ENCODE results near the gene OSBPL8. TPM values are rescaled to one million over a fixed set of nuclear protein-coding genes. Genes with fewer than 3 reads are reported as not detected.

The OSBPL8 gene
- total RNA-seq, 4 donors from 2014 or later = 75.9 to 167 (median 108) TPM

DNA sequence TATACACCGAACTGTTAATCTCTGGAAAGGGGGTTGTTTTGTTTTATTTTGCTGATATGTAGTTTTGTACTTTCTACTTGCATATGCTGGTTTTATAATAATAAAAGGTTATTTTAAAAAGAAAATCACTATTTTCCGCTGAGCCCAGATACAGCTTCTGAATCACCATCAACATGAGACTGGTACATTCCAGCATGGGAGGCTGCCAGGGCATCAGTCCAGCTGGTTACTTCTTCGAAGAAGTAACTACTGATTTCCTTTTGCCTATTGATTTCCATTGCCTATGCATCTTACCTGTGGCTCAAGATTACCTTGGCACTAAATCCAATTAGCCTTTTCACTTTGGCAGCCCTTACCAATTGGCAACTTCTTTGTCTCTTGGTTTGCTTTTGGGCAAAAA, 11.7 kb upstream of the OSBPL8 start:
- 65 to 80% methylated on average over 3 of the region's 3 CpGs for WGBS, 2 donors
- intact Hi-C loops (cut with DNase I; ENCODE audit: low total_unique reads) = no loop called here
- no peak for DNase-seq (ENCODE audit: low spot score in 2 of 2)
- no peak overlapping the region for H3K4me3 ChIP-seq (ENCODE audit: low read depth, poor library complexity, severe bottlenecking)
- no peak for TF ChIP-seq POLR2A (IDR thresholded peaks at IDR 0.05)
- TF ChIP-seq, protein P1, sequence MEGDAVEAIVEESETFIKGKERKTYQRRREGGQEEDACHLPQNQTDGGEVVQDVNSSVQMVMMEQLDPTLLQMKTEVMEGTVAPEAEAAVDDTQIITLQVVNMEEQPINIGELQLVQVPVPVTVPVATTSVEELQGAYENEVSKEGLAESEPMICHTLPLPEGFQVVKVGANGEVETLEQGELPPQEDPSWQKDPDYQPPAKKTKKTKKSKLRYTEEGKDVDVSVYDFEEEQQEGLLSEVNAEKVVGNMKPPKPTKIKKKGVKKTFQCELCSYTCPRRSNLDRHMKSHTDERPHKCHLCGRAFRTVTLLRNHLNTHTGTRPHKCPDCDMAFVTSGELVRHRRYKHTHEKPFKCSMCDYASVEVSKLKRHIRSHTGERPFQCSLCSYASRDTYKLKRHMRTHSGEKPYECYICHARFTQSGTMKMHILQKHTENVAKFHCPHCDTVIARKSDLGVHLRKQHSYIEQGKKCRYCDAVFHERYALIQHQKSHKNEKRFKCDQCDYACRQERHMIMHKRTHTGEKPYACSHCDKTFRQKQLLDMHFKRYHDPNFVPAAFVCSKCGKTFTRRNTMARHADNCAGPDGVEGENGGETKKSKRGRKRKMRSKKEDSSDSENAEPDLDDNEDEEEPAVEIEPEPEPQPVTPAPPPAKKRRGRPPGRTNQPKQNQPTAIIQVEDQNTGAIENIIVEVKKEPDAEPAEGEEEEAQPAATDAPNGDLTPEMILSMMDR (IDR thresholded peaks at IDR 0.05) = no peak

DNA sequence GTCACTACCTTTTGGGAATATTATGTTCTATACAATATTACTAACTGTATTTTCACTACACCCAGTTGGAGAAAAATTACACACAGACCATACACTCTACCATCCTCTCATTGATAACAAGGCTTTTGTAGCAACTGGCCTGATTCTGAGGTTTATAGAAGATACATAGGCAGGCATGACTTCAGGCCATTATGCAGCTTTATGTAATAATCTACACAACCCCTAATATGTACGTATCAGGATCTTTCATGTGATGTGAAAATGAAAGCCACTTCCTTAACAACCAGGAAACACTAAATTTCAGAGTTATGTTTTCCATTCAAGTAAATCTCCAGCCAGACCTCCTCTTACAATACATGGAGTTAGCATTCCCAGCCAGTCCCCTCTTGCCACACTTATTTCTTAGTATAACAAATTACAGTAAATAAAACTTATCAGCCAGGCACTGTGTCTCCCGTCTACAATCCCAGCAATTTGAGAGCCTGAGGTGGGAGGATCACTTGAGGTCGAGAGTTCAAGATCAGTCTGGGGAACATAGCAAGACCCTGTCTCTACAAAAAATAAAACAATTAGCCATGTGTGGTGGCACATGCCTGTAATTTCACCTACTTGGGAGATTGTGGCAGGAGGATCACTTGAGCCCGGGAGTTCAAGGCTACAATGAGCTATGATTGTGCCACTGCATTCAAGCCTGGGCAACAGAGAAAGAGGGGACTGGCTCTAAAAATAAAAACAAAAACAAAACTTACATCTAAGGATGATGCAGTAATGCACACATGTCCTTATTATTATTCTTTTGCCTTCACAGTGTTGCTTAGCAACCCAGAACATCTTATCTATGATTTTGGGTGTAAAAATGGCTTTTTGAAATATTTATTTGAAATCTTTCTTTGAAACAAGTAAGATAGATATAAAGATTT, 10.4 kb upstream of the OSBPL8 start:
- intact Hi-C loops (cut with DNase I; ENCODE audit: low total_unique reads) = loop anchor here (10.0 kb wide), 1 partner anchor 185 kb away; no protein-coding TSS in a partner anchor
- TF ChIP-seq, protein P1 (IDR thresholded peaks at IDR 0.05) = no peak
- no peak for TF ChIP-seq POLR2A (IDR thresholded peaks at IDR 0.05)
- H3K4me3 ChIP-seq (ENCODE audit: low read depth, poor library complexity, severe bottlenecking) = no peak overlapping the region
- no peak for DNase-seq (ENCODE audit: low spot score in 2 of 2)
- WGBS, 2 donors = 70 to 73% methylated on average over 4 of the region's 4 CpGs

DNA sequence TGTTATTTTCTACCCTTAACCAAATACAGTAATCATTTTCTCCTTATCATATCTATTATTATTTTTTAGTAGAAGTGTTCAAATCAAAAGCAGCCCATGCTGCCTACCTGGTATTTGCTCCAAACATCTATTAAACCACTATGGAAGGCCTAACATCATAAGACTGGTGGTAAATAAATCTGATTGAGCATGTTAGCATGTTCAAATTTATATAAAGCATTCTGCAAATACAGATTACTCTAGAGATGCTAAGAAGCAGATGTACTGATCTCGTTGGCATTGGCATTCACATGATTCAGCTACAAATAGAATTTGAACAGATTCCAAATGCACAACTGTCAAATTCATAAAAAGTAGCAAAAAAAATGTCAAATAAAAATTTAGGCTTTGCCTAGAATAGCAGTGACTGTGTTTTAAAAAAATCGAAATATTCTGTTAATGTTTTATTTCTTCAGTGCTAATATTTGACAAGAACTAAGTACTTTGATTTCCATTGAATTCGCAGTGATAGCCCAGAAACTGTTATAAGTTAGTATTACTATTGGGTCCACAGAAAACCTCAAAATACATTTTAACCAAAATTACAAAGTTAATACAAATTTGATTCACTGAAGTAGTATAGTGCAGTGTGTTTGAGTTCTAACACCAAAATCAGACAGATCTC, 9.4 kb upstream of the OSBPL8 start:
- intact Hi-C loops (cut with DNase I; ENCODE audit: low total_unique reads) = loop anchor here (10.0 kb wide), 1 partner anchor 184 kb away; no protein-coding TSS in a partner anchor
- TF ChIP-seq POLR2A (IDR thresholded peaks at IDR 0.05) = no peak
- TF ChIP-seq, protein P1 (IDR thresholded peaks at IDR 0.05) = no peak
- 66 to 73% methylated on average over 3 of the region's 3 CpGs for WGBS, 2 donors
- H3K4me3 ChIP-seq (ENCODE audit: low read depth, poor library complexity, severe bottlenecking) = no peak overlapping the region
- DNase-seq (ENCODE audit: low spot score in 2 of 2) = no peak

DNA sequence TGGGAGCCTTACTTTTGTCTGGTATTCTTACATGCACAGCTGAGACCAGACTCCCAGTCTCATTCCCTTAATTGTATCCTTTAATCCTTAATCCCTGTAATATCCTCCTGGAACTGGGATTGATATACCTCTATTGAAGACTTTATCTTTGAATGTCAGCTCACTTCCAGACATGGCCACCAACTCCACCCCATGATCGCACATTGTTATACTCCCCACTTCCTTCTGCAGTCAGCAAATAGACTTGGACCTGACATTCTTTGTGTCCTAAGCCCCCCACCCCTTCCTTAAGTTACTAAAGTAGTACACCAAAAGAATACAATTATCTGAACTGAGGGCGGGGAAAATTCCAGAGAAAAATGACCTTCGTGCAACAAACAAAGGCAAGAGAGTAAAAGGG, 8.6 kb upstream of the OSBPL8 start:
- TF ChIP-seq POLR2A (IDR thresholded peaks at IDR 0.05) = no peak
- TF ChIP-seq, protein P1 (IDR thresholded peaks at IDR 0.05) = no peak
- 90% methylated on average over 3 of the region's 3 CpGs for WGBS, 2 donors
- no peak overlapping the region for H3K4me3 ChIP-seq (ENCODE audit: low read depth, poor library complexity, severe bottlenecking)
- intact Hi-C loops (cut with DNase I; ENCODE audit: low total_unique reads) = loop anchor here (10.0 kb wide), 1 partner anchor 183 kb away; no protein-coding TSS in a partner anchor
- DNase-seq (ENCODE audit: low spot score in 2 of 2) = no peak

DNA sequence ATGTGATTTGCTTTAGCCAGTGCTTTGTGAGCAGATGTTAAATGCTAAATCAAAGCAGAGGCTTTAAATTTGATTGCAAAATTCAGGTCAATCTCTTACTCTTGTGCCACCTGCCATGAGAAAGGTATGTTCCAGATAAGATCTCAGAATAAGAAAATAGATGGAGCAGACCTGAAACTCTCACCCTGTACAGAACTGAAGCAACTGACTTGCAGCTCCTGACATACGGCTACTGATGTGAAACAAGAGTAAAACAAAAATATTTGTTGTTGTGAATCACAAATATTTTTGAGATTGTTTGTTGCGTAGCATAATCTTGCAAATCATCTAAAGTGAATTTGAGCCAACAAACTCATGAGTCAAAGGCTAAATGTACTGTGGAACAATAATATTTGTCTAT, 3.5 kb upstream of the OSBPL8 start:
- no peak overlapping the region for H3K4me3 ChIP-seq (ENCODE audit: low read depth, poor library complexity, severe bottlenecking)
- 70 to 84% methylated on average over 2 of the region's 2 CpGs for WGBS, 2 donors

More for the DNA sequence above, 3.5 kb upstream of the OSBPL8 start:
- no peak for DNase-seq (ENCODE audit: low spot score in 2 of 2)
- no peak for TF ChIP-seq POLR2A (IDR thresholded peaks at IDR 0.05)
- TF ChIP-seq, protein P1 (IDR thresholded peaks at IDR 0.05) = no peak
- intact Hi-C loops (cut with DNase I; ENCODE audit: low total_unique reads) = loop anchor here (10.0 kb wide), 1 partner anchor 178 kb away; no protein-coding TSS in a partner anchor

Data from lower leg skin (tissue), 4 donors.